ENCODE data around the gene MAB21L2. TPM values are rescaled to one million over a fixed set of nuclear protein-coding genes. Genes with fewer than 3 reads are reported as not detected.

The MAB21L2 gene
- not detected in 2 replicates for total RNA-seq (2014; rRNA removed; shearing (Covaris generic))

DNA sequence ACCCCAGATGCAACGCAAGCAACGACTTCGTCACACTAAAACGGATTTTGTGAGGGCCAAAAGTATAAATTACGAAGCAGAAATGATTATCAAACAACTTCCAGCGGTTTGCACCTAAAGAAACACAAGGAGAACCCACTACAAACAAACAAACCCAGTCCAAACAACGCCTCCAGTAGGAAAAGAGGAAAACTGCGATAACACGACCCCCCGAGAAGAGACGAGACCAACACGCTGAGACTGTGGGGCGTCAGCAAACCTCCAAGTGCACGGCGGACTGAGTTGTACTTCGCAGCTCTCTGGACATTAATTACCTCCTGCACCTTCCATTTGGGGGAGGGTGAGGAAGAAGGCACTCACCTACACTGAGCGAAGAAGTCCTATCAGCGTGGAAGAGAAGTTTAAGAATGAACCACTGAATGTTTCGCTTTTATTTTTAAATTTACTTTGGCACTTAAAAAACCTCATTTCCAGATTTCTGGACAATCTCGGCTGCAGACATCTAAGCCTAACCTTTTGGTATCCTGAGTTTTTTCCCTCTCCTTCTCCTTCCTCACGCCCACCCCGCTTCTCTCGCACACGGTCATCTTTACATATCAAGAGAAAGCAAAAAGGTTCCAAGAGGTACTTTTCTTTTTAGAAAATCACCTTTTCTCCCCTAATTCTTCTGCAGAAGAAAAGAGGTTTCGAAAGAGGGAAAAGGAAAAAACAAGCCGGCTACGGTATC, at the start of gene MAB21L2:
Gene MAB21L2, plus strand, starts transcription at position 6 of the 727 bp plus-strand sequence. CDS start 879 bp downstream, outside the sequence.

